Epithelial cell of proximal tubule (primary cell): Measurements from ENCODE around the gene MANEAL. TPM values are rescaled to one million over a fixed set of nuclear protein-coding genes. Genes with fewer than 3 reads are reported as not detected.

Experiments
- DNase-seq: peaks from one replicate; pipeline ENCODE4 v3.0.0-alpha.2; 2011; ENCODE audit warnings: low read depth
- H3K4me3 ChIP-seq: 2 replicates; pipeline ENCODE4 v1.5.1; 2011; ENCODE audit warnings: low read depth, mild to moderate bottlenecking, low read length
- CTCF ChIP-seq: conservative IDR thresholded peaks from 2 replicates; pipeline ENCODE4 v1.5.1; 2012; ENCODE audit warnings: low read depth, mild to moderate bottlenecking, low read length
- total RNA-seq: library from RNA; depleted of rRNA; stranded (reverse); fragments of >200 nt; gene quantifications from 2 replicates; pipeline ENCODE4 v1.2.3, GENCODE V29; 2015

Gene MANEAL
- total RNA-seq, 1 donor from 2014 or later, result 0.46 TPM

DNA sequence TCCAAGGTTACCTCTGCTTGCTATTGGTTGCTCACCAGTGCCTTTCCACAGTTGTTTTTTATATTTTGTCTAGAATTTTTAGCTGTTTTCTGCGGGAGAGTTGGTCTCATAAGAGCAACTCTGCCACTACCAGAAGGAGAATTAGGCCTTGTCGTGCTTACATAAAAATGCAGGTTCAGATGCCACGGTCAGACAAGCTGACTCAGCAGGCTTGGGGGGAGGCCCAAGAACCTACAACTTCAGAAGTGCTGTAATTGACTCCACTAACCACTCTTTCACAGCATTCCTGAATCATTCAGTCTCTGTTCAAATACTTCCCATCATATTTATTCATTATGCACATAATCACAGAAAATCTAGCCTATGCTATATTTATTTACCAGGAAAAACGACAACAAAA is 37.5 kb downstream of the MANEAL start:
- H3K4me3 ChIP-seq, result no peak overlapping the region
- DNase-seq, result no peak
- TF ChIP-seq CTCF, result no peak

DNA sequence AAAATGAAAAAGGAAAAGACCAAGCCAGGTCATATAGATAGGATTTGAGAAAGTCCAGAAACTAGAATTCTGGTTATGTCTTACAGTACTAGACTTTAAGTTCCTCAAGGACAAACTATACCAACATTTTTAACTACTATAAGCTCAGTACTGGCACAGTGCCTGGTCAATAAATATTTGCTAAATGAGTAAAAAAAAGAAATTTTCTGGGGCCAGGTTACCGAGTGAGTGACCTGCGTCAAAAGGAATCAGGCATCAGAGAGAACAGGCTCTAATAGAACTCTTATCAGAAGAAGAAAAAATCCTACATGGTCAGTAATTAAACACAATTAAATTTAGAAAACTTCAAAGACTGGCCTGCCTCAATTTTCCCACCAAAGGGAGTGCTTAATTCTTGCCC is 38.2 kb downstream of the MANEAL start:
- H3K4me3 ChIP-seq, result no peak overlapping the region
- no peak for DNase-seq
- no peak for TF ChIP-seq CTCF

GRCh38 chr1:37836788-37837187 is 43.1 kb downstream of the MANEAL start:
- DNase-seq, result no peak
- no peak overlapping the region for H3K4me3 ChIP-seq
- no peak for TF ChIP-seq CTCF

GRCh38 chr1:37839676-37840075 is 46.0 kb downstream of the MANEAL start:
- no peak overlapping the region for H3K4me3 ChIP-seq
- TF ChIP-seq CTCF, result no peak
- no peak for DNase-seq

- H3K4me3 ChIP-seq, result no peak overlapping the region
- no peak for TF ChIP-seq CTCF
- DNase-seq, result no peak
These were observed 47.1 kb downstream of the MANEAL start for GRCh38 chr1:37840711-37841110.

- no peak overlapping the region for H3K4me3 ChIP-seq
- no peak for DNase-seq
- no peak for TF ChIP-seq CTCF
These were observed 48.0 kb downstream of the MANEAL start for GRCh38 chr1:37841652-37842051.

- DNase-seq, result no peak
- no peak for TF ChIP-seq CTCF
These were observed 50.9 kb downstream of the MANEAL start for GRCh38 chr1:37844536-37844935.

More at GRCh38 chr1:37844536-37844935, 50.9 kb downstream of the MANEAL start:
- H3K4me3 ChIP-seq, result peak overlapping the region; percentile 20
